HepG2 (cell line): ENCODE data around the gene PEX3. TPM values are rescaled to one million over a fixed set of nuclear protein-coding genes. Genes with fewer than 3 reads are reported as not detected.

Source experiments
- ATAC-seq: fragments of 200-7000 bp; cut with Tn5 transposase; 3 replicates; pipeline ENCODE4 v1.9.1; 2020; ENCODE audit warnings: mild to moderate bottlenecking, moderate library complexity
- BruUV-seq: library from RNA; stranded (reverse); fragments of 400-500 nt; replicated peaks from 2 replicates; lab custom pipeline; 2021; lab: Mats Ljungman, UMichigan
- CTCF ChIA-PET: fragments of 300-600 bp; formaldehyde crosslinking; extraction: SDS; loops from one replicate; lab custom pipeline; 2021; ENCODE audit warnings: low total read pairs, inconsistent platforms, low intra/inter-chr PET ratio; lab: Yijun Ruan, JAX
- POLR2A ChIA-PET: fragments of 350-600 bp; sonication (Branson Sonifier 250); formaldehyde crosslinking; loops from one replicate; lab custom pipeline; 2020; ENCODE audit warnings: antibody characterized with exemption, inconsistent platforms; lab: Yijun Ruan, JAX
- DNase-seq: peaks from one replicate; pipeline ENCODE4 v3.0.0-alpha.2; 2015; ENCODE audit warnings: low spot score
- FAIRE-seq: peaks from 3 replicates; lab custom pipeline; 2011; peaks lifted over from hg19 to GRCh38; lab: Jason Lieb, UNC
- H2AFZ ChIP-seq: one replicate; pipeline ENCODE4 v1.6.1; 2011; ENCODE audit warnings: low read length, inconsistent platforms
- H3K27ac ChIP-seq: fragments of 300-600 bp; 3 replicates; pipeline ENCODE4 v1.8.0; 2011; ENCODE audit warnings: mixed run types, mild to moderate bottlenecking, mixed read lengths, low read length, inconsistent platforms; ENCODE audit not compliant: insufficient read depth; ENCODE audit errors: extremely low read length
- H3K27me3 ChIP-seq, 2 experiments: fragments of 200-600 bp in 1 of 2; 2 replicates in 1 of 2; 3 replicates in 1 of 2; pipeline versions ENCODE4 v1.6.0 to v1.8.0; 2011; ENCODE audit warnings: low read length in 2 of 2, mild to moderate bottlenecking in 2 of 2, moderate library complexity in 2 of 2, inconsistent platforms in 1 of 2; ENCODE audit not compliant: insufficient read depth in 2 of 2, control insufficient read depth in 1 of 2
- H3K36me3 ChIP-seq, 2 experiments: fragments of 200-600 bp in 1 of 2; replicated peaks in 1 of 2; 2 replicates in 1 of 2; 3 replicates in 1 of 2; pipeline versions ENCODE4 v1.5.1 to v1.8.0; 2011; ENCODE audit warnings: low read length in 2 of 2, inconsistent platforms in 1 of 2; ENCODE audit not compliant: insufficient read depth in 2 of 2, control insufficient read depth in 1 of 2
- H3K4me1 ChIP-seq: 2 replicates; pipeline ENCODE4 v1.5.1; 2012; ENCODE audit warnings: low read length, inconsistent platforms; ENCODE audit not compliant: insufficient read depth
- H3K4me2 ChIP-seq: 2 replicates; pipeline ENCODE4 v1.6.0; 2011; ENCODE audit warnings: low read depth, low read length, inconsistent platforms
- H3K4me3 ChIP-seq, 3 experiments: fragments of 200-600 bp in 1 of 3; sonication (generic), shearing (Covaris generic) in 1 of 3; replicated peaks in 1 of 3; 2 replicates each; pipeline ENCODE4 v1.5.1; 2011 to 2016; ENCODE audit warnings: low read length in 3 of 3, inconsistent platforms in 2 of 3, low read depth in 2 of 3, mild to moderate bottlenecking in 2 of 3, control low read depth in 1 of 3, mixed read lengths in 1 of 3; ENCODE audit not compliant: insufficient read depth in 1 of 3
- H3K79me2 ChIP-seq: one replicate; pipeline ENCODE4 v1.6.1; 2011; ENCODE audit warnings: low read length, inconsistent platforms; ENCODE audit not compliant: insufficient read depth
- H3K9ac ChIP-seq: 2 replicates; pipeline ENCODE4 v1.6.0; 2011; ENCODE audit warnings: mild to moderate bottlenecking, low read depth, low read length, inconsistent platforms; ENCODE audit not compliant: insufficient read depth
- H3K9me3 ChIP-seq: 2 replicates; pipeline ENCODE4 v1.5.1; 2012; ENCODE audit warnings: mild to moderate bottlenecking, low read length
- H4K20me1 ChIP-seq: 2 replicates; pipeline ENCODE4 v1.6.0; 2011; ENCODE audit warnings: inconsistent platforms, mild to moderate bottlenecking, low read length, moderate library complexity; ENCODE audit not compliant: insufficient read depth
- ATF7 ChIP-seq, 2 experiments: fragments of 450-650 bp in 1 of 2; sonication (generic) in 1 of 2; formaldehyde crosslinking in 1 of 2; IDR thresholded peaks; 2 replicates each; pipeline versions ENCODE4 v1.4.0 to v1.6.1; 2016 to 2020; ENCODE audit warnings: antibody characterized with exemption in 1 of 2, mild to moderate bottlenecking in 1 of 2, missing genetic modification reagents in 1 of 2
- CEBPB ChIP-seq: IDR thresholded peaks from 2 replicates; pipeline ENCODE4 v1.6.1; 2011; ENCODE audit warnings: low read depth, low read length, improper control_type of control experiment, borderline replicate concordance
- CTCF ChIP-seq: sonication (generic); formaldehyde crosslinking; IDR thresholded peaks from 2 replicates; pipeline ENCODE4 v1.5.0; 2020; ENCODE audit warnings: mild to moderate bottlenecking, missing genetic modification reagents, moderate library complexity
- KDM1A ChIP-seq: IDR thresholded peaks from 2 replicates; pipeline ENCODE4 v1.6.1; 2016; ENCODE audit warnings: missing compliant biosample characterization
- NCOA1 ChIP-seq: sonication (generic); formaldehyde crosslinking; IDR thresholded peaks from 2 replicates; pipeline ENCODE4 v1.9.0; 2021; ENCODE audit warnings: missing genetic modification reagents
- PLSCR1 ChIP-seq: sonication (generic); formaldehyde crosslinking; IDR thresholded peaks from 2 replicates; pipeline ENCODE4 v1.5.0; 2020; ENCODE audit warnings: missing genetic modification reagents, mild to moderate bottlenecking, borderline replicate concordance
- WGBS: methylation state at CpG from one replicate; pipeline ENCODE4 v1.1.6; 2017; ENCODE audit warnings: low lambda C conversion rate; 5-methylcytosine and 5-hydroxymethylcytosine counted together
- in situ Hi-C: cut with HindIII; loops from 2 replicates; pipeline ENCODE4 v1.10.0; 2017; ENCODE audit warnings: low pct_unique_long_range_greater_than_20kb; ENCODE audit not compliant: extremely low pct_ligation_motif_present
- intact Hi-C: fragments of 100-400 bp; cut with micrococcal nuclease; formaldehyde crosslinking; loops from one replicate; pipeline ENCODE4 v1.10.0; 2022; ENCODE audit not compliant: unreplicated experiment
- polyA plus RNA-seq, 8 experiments: library from polyadenylated mRNA; depleted of rRNA in 3 of 8; stranded (reverse) in 7 of 8; unstranded in 1 of 8; fragments of >200 nt; fragmentation: Illumina TruSeq in 4 of 8; extraction: Trizol in 4 of 8; gene quantifications; 2 replicates each; pipeline versions ENCODE4 v1.2.1 to v1.2.3, GENCODE V29; 2011 to 2016; ENCODE audit warnings: low read depth in 4 of 8, missing spikeins in 1 of 8, mixed read lengths in 1 of 8; ENCODE audit not compliant: insufficient read depth in 1 of 8
- total RNA-seq, 5 experiments: library from RNA; depleted of rRNA; stranded (reverse); fragments of >200 nt; fragmentation: Illumina TruSeq; extraction: Trizol; gene quantifications; 2 replicates each; pipeline ENCODE4 v1.2.3, GENCODE V29; 2016; ENCODE audit warnings: low read depth in 1 of 5

PEX3 gene
- total and polyA plus RNA-seq, 2 of the 13 experiments (the other 11 are each of a cell fraction or from before 2014, with no cell fraction given) = 30.9 to 40.8 TPM

- Histone ChIP-seq H4K20me1 (no peaks in the 10 kb centered on the region; the same call in 1 of the 2 replicates), H2AFZ (no peak overlapping the region), H3K79me2 (peaks cover 34% of the 10 kb centered on the region), H3K4me1 (peaks cover 38% of the 10 kb centered on the region), H3K4me2 (no peak overlapping the region), H3K27me3 (no peaks in the 10 kb centered on the region), H3K9me3 (no peaks in the 10 kb centered on the region), H3K36me3 (peaks cover 24 to 55% of the 10 kb centered on the region in 2 experiments), H3K9ac (no peak overlapping the region), H3K27ac (no peak overlapping the region), H3K4me3 (no peak overlapping the region)
- DNase-seq = no peak
- FAIRE-seq = no peak
- intact Hi-C loops = no loop called here
- TF ChIP-seq CTCF (CRISPR knock-in tag) (no peak), PLSCR1 (CRISPR knock-in tag) (no peak), ATF7 (IDR thresholded peaks at IDR 0.05) (peak; percentile 22; the same call in 1 of the 2 replicates), ATF7 (CRISPR knock-in tag; IDR thresholded peaks at IDR 0.05) (no peak), NCOA1 (CRISPR knock-in tag) (no peak), CEBPB (peak; percentile 68), KDM1A (CRISPR knock-in tag) (no peak)
- no peak for ATAC-seq
- WGBS = 95% methylated on average over 2 of the region's 2 CpGs
- ChIA-PET CTCF (no interaction called here), POLR2A (no interaction called here)
- in situ Hi-C loops = no loop called here
- BruUV-seq = no TSS peak
These were observed 56.0 kb downstream of the PEX3 start for GRCh38 chr6:143506620-143507019.
